ENCODE data around the gene CAMTA1.
"Not testable (repeated sequence)": the region's sequence is repeated elsewhere in the genome, so short reads cannot be mapped to it uniquely, and the experiment has no call there.

CAMTA1 gene

DNA sequence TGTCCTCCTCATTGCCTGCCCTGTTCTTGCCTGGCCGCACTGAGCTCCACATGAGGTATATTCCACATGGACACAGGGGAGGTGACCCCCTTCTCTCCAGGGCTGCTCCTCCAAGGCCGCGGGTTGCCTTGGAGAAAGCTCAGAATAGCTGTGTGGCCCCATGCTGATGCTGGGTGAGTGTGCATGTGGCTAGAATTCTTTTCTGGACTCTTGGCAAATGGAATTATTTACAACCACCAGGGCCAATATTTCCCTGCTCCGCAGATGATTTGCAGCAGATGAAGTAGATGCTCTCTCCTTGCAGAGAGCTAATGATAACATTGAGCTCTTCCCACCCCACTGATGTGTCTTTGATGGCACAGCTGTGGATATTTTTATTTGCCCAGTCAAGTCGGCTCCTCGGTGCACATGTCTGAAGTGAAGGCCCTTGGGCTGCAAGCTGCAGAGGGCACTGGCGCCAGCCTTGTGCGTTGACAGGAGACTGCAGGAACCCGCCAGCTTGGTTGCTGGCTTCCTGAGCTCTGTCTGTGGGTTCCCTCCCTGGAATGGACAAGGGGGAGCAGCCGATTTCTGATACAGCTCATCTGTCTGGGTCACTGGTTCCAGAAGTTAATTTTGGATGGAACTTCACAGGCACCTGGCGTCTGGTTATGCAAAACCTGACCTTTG is 581.2 kb downstream of the CAMTA1 start:
- no peak for DNase-seq

DNA sequence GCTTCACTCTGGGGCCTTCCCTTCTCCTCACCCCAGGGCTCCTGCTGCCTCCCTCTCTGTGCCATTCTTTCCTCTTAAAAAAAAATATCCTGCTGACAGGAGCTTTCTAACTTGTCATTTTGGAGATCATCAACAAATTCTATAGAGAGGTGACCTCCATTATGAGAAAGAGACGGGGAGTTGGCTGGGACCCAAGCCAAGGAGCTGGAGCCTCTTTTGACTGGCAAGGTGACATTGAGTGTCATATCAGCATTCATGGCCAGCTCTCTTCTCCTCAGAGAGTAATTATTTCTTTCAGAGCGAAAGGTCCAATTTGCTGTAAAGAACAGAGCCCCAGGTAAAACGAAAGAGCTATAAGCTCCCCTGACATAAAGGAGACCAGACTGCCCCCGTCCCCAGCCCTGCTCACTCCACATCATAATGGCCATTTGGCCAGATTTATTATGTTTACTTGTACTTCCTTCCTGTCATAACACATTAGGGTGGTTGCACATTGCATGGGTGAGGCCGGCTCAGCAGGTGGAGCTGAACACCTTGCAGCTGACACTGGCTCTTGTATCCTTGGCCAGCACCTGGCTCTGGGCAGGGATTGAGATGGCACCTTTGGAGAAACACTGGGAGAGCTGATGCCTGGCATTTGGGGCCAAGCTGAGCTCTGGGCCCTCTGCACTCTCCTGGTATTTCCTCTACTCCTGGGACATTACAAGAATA is 581.9 kb downstream of the CAMTA1 start:
- no peak for DNase-seq

DNA sequence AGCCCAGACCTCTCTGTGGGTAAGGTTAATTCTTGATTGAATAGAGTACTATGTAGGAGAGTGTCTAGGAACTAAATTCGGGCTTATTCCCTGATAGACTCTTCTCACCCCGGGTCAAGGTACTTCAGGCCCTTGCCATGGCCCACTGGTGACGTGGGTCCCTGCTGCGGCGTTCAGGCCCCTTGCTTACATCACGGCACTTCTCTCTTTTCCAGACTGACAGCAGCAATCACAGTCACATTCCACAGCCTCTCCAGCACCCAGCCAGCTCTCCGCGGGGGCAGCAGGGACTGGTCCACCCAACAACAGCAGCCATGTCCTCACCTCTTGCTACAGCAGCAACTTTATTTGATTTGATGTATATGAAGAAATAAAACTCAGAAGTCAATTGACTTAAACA is 584.6 kb downstream of the CAMTA1 start:
- no peak for DNase-seq

DNA sequence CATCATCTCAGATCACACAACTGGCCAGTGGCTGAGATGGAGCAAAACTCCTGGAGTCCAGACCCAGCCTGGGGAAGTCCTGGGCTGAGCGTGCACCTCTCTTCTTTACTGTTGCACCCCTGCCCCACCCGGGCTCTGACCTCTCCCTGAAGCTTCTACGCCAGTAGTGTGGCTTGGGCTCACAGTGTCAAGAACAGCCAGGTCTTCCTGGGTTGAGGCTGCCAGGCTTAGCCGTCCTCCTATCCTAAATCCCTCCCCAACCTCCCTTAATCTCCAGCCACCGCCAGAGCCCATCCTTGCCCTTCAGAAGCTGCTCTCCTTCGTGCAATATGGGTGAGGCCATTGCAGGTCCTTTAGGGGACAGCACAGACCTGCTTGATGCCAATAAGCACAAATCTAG is 586.7 kb downstream of the CAMTA1 start:
- no peak for DNase-seq

DNA sequence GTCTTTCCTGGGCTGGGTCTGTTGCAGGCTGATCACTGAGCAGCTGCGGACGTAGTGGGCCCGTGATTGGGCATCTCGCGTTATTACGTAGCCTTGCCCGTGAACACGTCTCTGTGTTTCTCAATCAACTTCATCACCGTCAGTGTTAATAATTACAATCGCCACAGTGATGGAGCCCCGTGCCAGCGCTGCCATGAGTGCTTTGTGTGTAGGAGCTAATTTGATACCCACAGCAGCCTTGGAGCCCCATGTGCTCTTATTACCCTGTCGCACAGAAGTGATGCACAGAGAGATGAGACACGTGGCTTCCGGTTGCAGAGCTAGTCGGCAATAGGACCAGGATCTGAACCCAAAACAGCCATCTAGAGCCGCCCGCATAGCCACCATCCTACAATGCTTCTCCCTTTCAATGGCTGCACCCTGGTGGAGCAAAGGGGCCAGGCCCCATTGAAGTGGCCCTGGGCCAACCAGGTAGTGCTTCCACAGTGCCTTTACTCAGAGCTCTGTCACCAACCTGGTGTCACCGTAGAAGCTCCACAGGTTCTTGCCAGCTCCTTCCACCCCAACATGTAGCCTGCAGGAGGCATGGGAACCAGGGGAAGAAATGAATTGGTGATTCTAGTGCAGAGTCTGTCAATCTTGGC is 587.3 kb downstream of the CAMTA1 start:
- DNase-seq: no peak

- DNase-seq: no peak
Measured at GRCh38 chr1:7373251-7373650, 588.0 kb downstream of the CAMTA1 start.

DNA sequence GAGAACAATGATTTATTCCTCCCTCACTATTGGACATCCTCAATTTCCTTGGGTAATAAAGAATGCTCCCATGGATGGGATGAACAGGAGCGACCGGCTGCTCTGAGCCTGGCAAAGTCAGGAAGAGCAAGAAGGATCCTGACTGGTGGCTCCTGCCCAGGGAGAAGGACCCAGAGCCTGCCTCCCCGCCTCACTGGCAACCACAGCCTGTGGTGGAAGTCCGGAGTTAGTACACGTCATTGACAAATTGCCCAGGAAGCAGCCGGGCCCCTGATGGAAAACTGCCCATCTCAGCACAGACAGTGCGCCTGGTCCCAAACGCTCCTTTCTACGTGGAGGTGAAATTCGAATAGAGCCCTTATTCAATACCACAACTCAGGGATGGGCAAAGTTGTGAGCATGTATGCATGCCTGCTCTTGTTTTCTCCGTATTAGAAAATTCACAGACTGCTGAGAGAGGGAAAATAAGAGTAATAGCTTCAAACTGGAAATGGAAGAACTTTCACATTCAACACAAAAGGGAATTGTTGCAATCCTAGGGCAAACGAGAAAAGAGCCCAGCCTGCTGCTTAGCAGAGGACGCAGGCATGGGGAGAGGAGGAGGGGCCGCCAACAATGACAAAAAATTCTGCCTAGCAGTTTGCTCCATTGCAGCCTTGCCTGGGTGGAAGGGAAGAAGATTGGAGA is 588.8 kb downstream of the CAMTA1 start:
- no peak for DNase-seq

DNA sequence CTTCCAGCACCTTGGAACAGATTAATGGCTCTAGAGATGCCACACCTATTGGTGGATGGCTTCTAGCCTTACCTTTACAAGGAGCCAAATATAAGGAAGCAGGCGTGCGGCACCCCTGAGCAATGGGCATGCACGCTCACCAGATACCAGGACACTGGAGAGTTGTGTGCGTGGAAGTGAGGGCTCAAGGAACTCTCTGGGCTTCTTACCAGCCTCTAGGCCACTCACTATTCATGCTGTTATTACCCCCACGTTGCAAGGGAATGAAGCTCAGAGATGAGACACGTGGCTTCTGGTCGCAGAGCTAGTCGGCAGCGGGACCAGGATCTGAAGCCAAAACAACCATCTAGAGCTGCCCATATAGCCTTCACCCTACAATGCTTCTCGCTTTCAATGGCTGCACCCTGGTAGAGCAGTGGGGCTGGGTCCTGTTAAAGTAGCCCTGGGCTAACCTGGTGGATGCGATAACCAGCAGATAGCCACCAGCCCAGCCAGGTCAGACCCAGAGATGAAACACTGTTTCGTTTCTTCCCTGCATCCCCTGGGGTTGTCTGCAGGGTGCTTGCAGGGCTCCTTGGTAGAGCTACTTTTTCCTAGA is 589.4 kb downstream of the CAMTA1 start:
- no peak for DNase-seq

DNA sequence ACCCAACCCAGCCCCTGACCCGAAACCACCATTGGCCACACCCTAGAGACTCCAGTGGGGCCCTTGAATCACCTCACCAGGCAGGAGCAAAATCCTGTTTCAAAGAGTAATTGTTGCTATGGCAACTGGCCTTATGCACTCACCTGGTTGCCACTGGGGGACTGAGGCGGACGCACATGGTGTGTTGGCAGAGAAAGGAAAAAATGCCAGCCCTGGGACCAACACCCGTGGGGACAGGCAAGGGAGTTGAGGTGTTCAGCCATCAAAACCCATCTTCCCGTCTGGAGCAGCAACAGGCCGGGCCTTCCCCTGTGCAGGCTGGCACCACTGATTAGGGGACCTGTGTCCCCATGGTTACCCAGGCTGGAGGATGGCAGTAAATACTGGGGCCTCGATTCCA is 590.1 kb downstream of the CAMTA1 start:
- DNase-seq: no peak

DNA sequence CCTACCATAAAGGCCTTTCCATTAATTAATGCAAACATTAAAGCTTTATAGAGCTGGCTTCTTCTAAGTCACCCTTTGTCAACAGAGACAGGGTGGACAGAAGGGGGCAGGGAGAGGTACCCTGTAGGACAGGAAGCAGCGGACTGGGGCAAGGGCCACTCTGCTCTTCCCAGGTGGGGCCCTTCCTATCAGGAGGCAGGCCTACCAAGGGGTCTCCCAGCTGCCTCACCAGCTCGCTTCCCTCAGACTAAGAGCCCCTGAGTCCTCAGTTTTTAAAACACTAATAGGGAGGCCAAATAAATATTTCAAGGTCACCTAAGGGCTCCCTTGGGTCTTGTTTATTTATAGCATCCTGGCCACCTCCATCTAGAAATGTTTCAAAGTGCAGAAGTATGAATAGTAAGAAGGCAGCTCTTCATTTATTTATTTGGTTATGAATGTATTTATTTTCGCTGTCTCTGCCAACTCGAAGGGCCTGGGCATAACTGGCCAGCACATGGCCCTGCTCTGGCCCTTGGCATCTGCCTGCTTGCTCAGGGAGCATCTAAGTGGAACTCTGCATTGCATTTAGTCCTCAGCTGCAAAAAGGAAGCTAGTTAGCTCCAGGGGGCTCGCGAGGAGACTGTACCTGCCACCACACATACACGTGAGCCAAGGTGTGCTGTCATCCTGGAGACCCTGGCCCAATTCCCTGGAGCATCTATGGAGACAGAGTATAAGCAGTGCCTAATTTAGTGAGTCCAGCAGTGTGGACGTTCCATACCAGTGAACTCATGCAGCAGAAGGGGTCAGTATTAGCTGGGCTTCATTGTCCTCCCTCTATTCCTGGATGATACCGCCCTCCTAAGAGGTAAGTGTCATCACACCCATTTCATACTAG is 590.8 kb downstream of the CAMTA1 start:
- DNase-seq: no peak

DNA sequence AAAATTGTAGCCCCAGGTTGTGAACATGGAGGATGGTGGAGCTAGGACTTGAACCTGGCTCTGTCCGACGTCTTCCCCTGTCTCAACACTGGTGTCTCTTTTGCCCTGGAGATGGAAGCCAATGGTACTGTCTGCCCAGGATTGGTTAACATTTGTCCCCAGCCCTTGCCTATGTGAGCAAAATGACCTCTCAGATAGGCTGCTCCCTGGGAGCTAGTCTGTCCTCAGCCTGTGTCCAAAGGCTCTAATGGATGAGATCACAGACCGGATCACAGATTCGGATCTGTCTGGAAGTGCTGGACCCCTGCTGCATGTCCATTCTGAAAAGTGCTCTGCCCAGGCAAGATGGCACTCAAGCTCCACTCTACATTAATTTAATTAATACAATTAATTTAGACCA is 591.4 kb downstream of the CAMTA1 start:
- DNase-seq: no peak

DNA sequence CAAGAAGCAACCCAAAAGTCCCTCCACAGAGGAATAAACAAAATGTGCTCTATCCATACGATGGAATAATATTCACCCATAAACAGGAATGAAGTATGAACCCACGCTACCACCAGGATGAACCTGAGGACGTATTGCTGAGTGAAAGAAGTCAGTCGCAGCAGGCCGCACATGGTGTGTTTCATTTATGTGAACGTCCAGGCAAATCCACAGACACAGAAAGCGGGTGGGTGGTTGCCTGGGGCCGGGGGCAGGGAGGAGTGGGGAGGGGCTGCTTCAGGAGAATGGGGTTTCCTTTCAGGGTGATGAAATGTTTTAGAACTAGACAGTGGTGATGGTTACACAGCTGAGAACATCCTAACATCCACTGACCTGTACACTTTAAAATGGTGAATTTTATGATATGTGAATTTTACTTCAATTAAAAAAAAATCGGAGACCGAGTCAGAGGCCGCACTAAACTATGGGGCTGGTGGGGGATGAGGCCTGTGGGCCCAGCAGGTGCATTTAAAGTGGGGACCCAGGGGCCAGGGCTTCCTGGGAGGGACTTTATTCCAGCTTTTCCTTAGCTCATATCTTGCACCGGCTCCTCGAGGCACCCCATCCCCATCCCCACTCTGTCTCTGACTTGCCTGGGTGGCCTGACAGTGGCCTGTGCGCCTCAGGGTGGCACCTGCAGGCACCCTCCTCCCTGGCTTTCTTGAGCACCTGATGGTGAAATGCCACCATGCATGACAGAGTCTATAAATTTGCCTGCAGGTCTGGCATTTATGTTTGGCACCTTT is 593.3 kb downstream of the CAMTA1 start:
- no peak for DNase-seq

DNA sequence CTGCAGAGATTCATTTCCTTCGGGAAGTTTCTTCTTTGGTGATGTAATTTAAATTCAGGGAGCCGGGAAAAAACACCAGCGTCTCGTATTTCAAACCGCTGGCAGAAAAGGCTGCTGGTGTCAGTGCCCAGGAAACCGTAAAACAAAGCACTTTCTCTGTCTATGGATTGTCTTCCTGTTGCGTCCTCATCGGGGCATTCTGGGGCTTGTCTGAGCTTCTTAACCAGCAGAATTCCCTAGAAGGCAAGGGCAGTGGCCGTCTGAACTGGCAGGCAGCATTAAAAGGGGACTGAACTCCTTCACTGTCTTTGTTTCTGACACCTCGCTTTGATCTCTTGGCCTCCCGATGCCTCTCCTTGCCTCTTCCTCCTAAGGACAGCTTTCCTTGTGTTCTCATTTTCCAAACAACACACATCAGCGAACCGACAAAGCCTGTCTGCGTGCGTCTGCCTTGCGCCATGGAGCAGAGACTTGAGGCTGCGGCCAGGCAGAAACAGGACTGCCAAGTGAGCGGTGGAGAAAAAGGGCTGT is 594.3 kb downstream of the CAMTA1 start:
- no peak for DNase-seq

DNA sequence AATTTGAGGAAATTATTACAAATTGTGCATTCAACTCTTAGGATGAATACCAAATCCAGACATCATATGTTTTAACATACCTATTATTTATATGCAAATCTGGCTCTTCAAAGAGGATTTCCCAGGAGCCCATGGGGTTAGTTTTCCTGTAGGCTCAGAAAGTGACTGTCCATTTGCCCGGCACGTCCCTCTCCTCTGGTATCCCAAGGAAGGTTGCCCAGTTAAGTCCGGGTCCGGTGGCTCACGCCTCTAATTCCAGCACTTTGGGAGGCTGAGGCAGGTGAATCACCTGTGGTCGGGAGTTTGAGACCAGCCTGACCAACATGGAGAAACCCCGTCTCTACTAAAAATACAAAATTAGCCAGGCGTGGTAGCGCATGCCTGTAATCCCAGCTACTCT is 594.8 kb downstream of the CAMTA1 start:
- not testable (repeated sequence) for DNase-seq

- DNase-seq: no peak
Measured at GRCh38 chr1:7380712-7381111, 595.5 kb downstream of the CAMTA1 start.

- DNase-seq: not testable (repeated sequence)
Measured at GRCh38 chr1:7381729-7382128, 596.5 kb downstream of the CAMTA1 start.

- no peak for DNase-seq
Measured at GRCh38 chr1:7382971-7383370, 597.7 kb downstream of the CAMTA1 start.

- DNase-seq: no peak
Measured at GRCh38 chr1:7383671-7384520, 598.6 kb downstream of the CAMTA1 start.

- DNase-seq: no peak
Measured at GRCh38 chr1:7384679-7385078, 599.4 kb downstream of the CAMTA1 start.

Measured in 8988T (cell line).